Smooth muscle cell of the coronary artery (primary cell): ENCODE data around the gene TRIM26. TPM values are rescaled to one million over a fixed set of nuclear protein-coding genes. Genes with fewer than 3 reads are reported as not detected.

Experiments
- total RNA-seq: library from RNA; depleted of rRNA; stranded (reverse); fragments of >200 nt; gene quantifications from 2 replicates; pipeline ENCODE4 v1.2.3, GENCODE V29; 2014; ENCODE audit warnings: low replicate concordance

Gene TRIM26
- total RNA-seq, result 18.6 and 21.9 TPM in 2 replicates

GRCh38 chr6:30212865-30213666 lies at the start of gene TRIM26:
Gene TRIM26, minus strand, starts transcription at chr6:30213406. Its CDS starts 14,303 bp downstream, at chr6:30199103.

GRCh38 chr6:30163090-30163917 lies 49.9 kb downstream of the TRIM26 start, which contains the start of gene TRIM15:
Gene TRIM15, plus strand, starts transcription at chr6:30163546. Its CDS starts 139 bp downstream, at chr6:30163685.

GRCh38 chr6:30160785-30161531 lies 52.2 kb downstream of the TRIM26 start, which contains the start of gene TRIM10:
Gene TRIM10, minus strand, starts transcription at chr6:30161211. Its CDS starts 353 bp downstream, at chr6:30160858.

GRCh38 chr6:30135757-30136156 lies 77.4 kb downstream of the TRIM26 start, which contains the start of gene TRIM40:
Gene TRIM40, plus strand, starts transcription at chr6:30136140. Its CDS starts 897 bp downstream, at chr6:30137037.

Other genes starting within 250 kb of the TRIM26 start
- gene POLR1H, start 152.1 kb downstream of the TRIM26 start, total RNA-seq, result 40.8 and 52.0 TPM in 2 replicates
- gene PPP1R11, start 146.2 kb downstream of the TRIM26 start, total RNA-seq, result 8.3 and 14.4 TPM in 2 replicates
- gene RNF39, start 137.6 kb downstream of the TRIM26 start, total RNA-seq, result not detected in 2 replicates
- gene TRIM31, start 100.3 kb downstream of the TRIM26 start, total RNA-seq, result 0.12 TPM in 1 of 2 replicates, not detected in the other
- under 0.01 TPM in 1 of 2 replicates, not detected in the other for gene TRIM40, start 77.3 kb downstream of the TRIM26 start, total RNA-seq
- gene TRIM10, start 52.2 kb downstream of the TRIM26 start, total RNA-seq, result not detected in 2 replicates
- not detected in 2 replicates for gene TRIM15, start 49.9 kb downstream of the TRIM26 start, total RNA-seq
- gene TRIM39, start 113.5 kb upstream of the TRIM26 start, total RNA-seq, result 6.7 and 7.6 TPM in 2 replicates
- 11.7 and 24.4 TPM in 2 replicates for gene RPP21, start 131.8 kb upstream of the TRIM26 start, total RNA-seq